ENCODE data around the gene USP10.

DNA sequence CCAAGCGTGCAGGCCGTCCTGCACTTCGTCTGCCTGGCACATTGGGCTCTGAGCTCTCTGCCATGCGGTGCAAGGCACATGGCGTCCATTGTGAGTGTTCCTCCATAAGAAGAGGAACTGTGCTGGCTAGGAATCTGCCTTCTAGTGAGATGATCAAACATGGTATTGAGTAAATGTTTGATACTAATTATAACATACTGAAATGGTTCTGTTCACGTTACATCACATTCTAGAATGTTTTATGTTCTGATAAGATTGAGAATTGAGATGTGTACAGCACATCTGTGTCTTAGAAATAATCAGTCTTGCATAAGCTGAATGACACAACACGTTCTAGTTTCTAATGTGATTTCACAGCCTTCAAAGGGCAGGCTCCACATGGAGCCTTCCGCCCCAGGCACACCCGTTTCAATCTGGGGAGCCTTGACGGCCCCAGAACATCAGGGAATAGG, 42.9 kb downstream of the USP10 start:
- TF ChIP-seq SNAI2 (CRISPR knock-in tag; IDR thresholded peaks at IDR 0.05) (no peak), RARB (CRISPR knock-in tag; IDR thresholded peaks at IDR 0.05) (no peak), ESRRG (CRISPR knock-in tag; IDR thresholded peaks at IDR 0.05) (no peak), TCF4 (CRISPR knock-in tag; IDR thresholded peaks at IDR 0.05; ENCODE audit: borderline replicate concordance) (no peak), ISL1 (CRISPR knock-in tag; IDR thresholded peaks at IDR 0.05) (no peak), ZC3H10 (CRISPR knock-in tag; IDR thresholded peaks at IDR 0.05) (no peak)
- TF ChIP-seq, protein P1, sequence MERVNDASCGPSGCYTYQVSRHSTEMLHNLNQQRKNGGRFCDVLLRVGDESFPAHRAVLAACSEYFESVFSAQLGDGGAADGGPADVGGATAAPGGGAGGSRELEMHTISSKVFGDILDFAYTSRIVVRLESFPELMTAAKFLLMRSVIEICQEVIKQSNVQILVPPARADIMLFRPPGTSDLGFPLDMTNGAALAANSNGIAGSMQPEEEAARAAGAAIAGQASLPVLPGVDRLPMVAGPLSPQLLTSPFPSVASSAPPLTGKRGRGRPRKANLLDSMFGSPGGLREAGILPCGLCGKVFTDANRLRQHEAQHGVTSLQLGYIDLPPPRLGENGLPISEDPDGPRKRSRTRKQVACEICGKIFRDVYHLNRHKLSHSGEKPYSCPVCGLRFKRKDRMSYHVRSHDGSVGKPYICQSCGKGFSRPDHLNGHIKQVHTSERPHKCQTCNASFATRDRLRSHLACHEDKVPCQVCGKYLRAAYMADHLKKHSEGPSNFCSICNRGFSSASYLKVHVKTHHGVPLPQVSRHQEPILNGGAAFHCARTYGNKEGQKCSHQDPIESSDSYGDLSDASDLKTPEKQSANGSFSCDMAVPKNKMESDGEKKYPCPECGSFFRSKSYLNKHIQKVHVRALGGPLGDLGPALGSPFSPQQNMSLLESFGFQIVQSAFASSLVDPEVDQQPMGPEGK (CRISPR knock-in tag; IDR thresholded peaks at IDR 0.05; ENCODE audit: borderline replicate concordance), result no peak
- TF ChIP-seq, protein P2, sequence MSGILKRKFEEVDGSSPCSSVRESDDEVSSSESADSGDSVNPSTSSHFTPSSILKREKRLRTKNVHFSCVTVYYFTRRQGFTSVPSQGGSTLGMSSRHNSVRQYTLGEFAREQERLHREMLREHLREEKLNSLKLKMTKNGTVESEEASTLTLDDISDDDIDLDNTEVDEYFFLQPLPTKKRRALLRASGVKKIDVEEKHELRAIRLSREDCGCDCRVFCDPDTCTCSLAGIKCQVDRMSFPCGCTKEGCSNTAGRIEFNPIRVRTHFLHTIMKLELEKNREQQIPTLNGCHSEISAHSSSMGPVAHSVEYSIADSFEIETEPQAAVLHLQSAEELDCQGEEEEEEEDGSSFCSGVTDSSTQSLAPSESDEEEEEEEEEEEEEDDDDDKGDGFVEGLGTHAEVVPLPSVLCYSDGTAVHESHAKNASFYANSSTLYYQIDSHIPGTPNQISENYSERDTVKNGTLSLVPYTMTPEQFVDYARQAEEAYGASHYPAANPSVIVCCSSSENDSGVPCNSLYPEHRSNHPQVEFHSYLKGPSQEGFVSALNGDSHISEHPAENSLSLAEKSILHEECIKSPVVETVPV (CRISPR knock-in tag; IDR thresholded peaks at IDR 0.05), result no peak

All from SK-N-SH treated with all-trans-retinoic acid at 6 μM for 48 hours (cell line).